Fibroblast of gingiva (primary cell): ENCODE results near the gene CA11.

Experiments
- DNase-seq: peaks from one replicate; pipeline ENCODE4 v3.0.0-alpha.2; 2011; ENCODE audit warnings: low read depth

The CA11 gene

GRCh38 chr19:48613024-48613851, 32.7 kb downstream of the CA11 start:
- DNase-seq, result no peak

DNA sequence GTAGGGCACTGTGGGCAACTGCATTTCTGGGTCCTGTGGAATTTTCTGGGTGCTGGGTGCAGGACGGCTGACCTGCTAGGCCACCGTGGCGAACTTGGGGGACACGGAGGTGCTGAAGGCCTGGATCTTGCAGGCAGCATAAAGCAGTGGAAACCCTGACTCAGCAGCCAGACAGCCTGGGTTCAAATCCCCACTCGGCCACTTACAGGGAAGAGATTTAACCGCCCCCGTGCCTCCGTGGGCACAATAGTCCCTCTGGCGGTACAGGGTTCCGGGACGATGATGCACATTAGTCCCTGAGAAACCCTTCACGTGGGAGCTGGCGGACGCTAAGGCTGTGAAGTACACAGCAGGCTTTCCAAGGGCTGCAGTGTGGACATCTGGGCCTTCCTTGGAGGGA, 34.1 kb downstream of the CA11 start:
- DNase-seq, result no peak

GRCh38 chr19:48609571-48610108, 36.3 kb downstream of the CA11 start:
- DNase-seq, result no peak

GRCh38 chr19:48608798-48609263, 37.2 kb downstream of the CA11 start:
- no peak for DNase-seq

- DNase-seq, result no peak
Measured at GRCh38 chr19:48607359-48607755, 38.6 kb downstream of the CA11 start.

DNA sequence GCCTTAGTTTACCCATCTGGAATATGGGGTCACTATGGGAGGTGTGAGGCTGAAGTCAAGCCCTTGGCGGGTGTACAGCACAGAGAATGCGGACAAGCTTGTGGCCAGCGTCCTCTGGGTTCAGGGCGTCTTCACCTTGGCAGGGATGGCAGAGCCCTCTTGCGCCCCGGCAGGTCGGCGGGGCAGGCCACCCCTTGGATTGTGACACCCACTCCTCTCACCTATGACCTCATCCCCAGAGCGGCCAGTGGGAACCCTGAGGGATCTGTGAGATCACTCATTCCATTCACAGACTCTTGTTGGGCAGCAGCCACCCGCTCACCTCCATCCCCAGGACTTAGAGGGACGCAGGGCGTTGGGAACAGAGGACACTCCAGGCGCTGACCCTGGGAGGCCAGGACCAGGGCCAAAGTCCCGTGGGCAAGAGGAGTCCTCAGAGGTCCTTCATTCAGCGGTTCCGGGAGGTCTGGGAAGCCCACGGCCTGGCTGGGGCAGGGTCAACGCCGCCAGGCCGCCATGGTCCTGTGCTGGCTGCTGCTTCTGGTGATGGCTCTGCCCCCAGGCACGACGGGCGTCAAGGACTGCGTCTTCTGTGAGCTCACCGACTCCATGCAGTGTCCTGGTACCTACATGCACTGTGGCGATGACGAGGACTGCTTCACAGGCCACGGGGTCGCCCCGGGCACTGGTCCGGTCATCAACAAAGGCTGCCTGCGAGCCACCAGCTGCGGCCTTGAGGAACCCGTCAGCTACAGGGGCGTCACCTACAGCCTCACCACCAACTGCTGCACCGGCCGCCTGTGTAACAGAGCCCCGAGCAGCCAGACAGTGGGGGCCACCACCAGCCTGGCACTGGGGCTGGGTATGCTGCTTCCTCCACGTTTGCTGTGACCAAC, 39.3 kb downstream of the CA11 start, which contains the start of gene SPACA4:
Gene SPACA4 (plus strand): TSS at position 280 of the 896 bp plus-strand sequence. CDS start 237 bp downstream, at position 517.
- DNase-seq, result no peak

DNA sequence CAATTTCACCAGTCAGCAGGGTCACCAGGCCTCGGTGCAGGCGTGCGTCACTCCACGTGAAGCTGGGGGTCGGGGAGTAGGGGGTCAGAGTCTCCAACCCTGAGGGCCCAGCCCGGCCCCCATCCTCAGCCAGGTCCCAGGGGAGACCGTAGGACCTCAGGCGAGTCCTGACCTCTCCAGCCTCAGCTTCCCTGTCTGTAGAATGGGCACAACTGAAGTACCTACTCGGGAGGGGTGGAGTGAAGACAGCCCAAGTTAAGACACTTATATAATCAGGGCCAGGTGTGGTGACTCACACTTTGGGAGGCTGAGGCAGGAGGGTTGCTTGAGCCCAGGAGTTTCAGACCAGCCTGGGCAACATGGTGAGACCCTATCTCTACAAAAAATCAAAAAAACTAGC, 42.1 kb downstream of the CA11 start:
- no peak for DNase-seq

DNA sequence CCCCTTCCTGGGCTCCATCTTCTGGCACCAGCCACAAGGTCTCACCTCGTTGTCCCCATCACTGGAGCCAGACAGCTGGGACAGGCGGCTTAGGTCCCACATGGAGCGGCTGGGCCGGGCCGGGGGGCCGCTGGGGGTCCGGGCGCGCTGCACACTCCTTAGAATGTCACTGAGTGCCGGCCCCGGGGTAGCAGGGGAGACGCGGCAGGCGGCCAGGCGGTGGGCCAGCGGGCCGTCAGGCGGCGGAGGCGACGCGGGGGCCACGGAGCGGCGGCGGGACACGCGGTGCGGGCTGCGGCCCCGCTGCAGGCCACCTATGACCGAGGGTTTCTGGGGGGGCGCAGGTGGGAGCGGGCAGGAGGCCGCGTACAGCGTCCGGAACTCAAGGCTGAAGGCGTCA, 42.5 kb downstream of the CA11 start:
- DNase-seq, result no peak

DNA sequence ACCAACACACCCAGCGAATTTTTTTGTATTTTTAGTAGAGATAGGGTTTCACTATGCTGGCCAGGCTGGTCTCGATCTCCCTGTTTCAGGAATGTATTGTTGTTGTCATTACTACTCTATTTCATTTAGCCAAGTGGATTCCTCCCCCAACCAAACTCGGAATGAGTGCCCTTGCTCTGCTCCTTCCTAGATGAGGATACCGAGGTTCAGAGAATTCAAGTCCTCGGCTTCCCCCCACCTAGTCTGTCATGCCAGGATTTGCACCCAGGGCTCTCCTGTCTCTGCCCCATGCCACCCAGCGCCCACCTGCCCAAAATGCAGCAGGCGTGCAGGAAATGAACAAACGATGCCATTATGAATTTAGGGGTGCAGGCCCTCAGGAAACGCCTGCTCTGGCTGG, 43.0 kb downstream of the CA11 start:
- no peak for DNase-seq

- DNase-seq, result no peak
Measured at GRCh38 chr19:48600679-48601417, 45.1 kb downstream of the CA11 start.

GRCh38 chr19:48598996-48599700, 46.8 kb downstream of the CA11 start:
- DNase-seq, result no peak

DNA sequence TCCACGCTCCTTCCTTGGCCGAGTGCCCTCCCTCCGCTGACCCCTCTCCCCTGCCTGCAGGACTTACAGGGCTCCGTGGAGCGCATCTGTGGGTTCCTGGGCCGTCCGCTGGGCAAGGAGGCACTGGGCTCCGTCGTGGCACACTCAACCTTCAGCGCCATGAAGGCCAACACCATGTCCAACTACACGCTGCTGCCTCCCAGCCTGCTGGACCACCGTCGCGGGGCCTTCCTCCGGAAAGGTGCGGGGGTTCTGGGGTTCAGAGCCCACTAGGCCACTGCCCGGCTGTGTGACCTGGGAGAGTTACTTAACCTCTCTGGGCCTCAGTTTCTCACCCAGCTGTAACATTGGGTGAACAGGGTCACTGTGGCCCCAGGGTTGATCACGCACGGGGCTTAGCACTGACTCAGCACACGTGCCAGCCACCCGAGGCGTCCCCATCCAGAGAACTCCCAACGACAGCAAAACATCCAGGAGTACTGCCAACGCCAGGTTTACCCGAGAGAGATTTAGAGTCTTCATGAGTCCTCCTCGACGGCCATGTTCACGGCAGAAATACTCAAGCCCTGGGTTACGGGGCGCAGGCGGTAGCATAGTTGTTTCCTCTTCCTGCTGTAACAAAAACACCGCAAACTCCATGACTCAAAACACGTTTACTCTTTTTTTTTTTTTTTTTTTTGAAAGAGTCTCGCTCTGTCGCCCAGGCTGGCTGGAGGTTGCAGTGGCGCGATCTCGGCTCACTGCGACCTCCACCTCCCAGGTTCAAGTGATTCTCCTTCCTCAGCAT, 49.1 kb downstream of the CA11 start:
- DNase-seq, result no peak

DNA sequence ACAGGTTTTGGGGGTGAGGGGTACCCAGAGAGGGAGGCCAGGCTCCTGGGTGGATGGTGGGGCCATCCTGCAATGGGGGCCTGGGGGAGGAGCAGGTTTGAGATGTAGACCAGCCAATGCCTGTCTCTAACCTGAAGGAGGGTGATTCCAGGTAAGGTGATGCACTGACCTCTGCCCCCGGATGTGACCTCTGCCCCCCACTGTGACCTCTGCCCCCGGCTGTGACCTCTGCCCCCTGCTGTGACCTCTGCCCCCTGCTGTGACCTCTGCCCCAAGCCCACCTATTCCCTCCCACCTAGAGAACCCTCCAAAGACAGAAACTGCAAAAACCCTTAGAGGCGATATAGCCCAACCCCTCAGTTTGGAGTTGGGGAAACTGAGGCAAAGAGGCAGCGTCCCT, 49.8 kb downstream of the CA11 start:
- no peak for DNase-seq

GRCh38 chr19:48595833-48596232, 50.2 kb downstream of the CA11 start:
- no peak for DNase-seq

DNA sequence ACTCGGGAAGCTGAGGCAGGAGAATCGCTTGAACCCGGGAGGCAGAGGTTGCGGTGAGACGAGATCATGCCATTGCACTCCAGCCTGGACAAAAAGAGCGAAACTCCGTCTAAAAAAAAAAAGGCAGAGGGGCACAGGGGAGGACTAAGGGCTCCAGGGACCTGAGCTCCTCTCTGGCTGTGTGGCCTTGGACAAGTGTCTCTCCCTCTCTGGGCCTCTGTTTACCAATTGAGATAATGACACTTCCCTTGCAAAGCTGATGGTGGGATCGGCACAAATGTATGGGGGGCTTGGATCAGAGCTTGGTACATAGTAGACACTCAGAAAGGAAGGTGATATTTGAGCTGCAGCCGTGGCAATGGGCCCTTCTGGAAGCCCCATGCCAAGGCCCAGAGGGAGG, 50.8 kb downstream of the CA11 start:
- no peak for DNase-seq

GRCh38 chr19:48591021-48591420, 55.0 kb downstream of the CA11 start:
- DNase-seq, result no peak

GRCh38 chr19:48588670-48589401, 57.2 kb downstream of the CA11 start:
- peak; percentile 70 for DNase-seq
